K562 (cell line): ENCODE results near the gene TTC19. TPM values are rescaled to one million over a fixed set of nuclear protein-coding genes. Genes with fewer than 3 reads are reported as not detected.
A peak's percentile ranks its signal among the peaks of the same experiment; 100 is the strongest.

ENCODE experiments used
- ARNT ChIP-seq, 2 experiments: fragments of 450-650 bp; IDR thresholded peaks; 2 replicates each; pipeline ENCODE4 v1.6.1; 2016; ENCODE audit warnings: mild to moderate bottlenecking in 1 of 2
- ATF1 ChIP-seq, 2 experiments: fragments of 450-650 bp in 1 of 2; IDR thresholded peaks; 2 replicates each; pipeline ENCODE4 v1.6.1; 2016; ENCODE audit warnings: missing compliant biosample characterization in 1 of 2, missing genetic modification characterization in 1 of 2
- EP300 ChIP-seq: IDR thresholded peaks from 2 replicates; pipeline ENCODE4 v1.6.1; 2012; ENCODE audit warnings: low read length, improper control_type of control experiment
- NCOA6 ChIP-seq: fragments of 450-650 bp; IDR thresholded peaks from 2 replicates; pipeline ENCODE4 v1.6.1; 2017; ENCODE audit warnings: mild to moderate bottlenecking
- NR2F6 ChIP-seq: fragments of 450-650 bp; formaldehyde crosslinking; IDR thresholded peaks from 2 replicates; pipeline ENCODE4 v1.4.0; 2020; ENCODE audit warnings: mild to moderate bottlenecking
- NR4A1 ChIP-seq, 2 experiments: fragments of 250-450 bp in 1 of 2; fragments of 450-650 bp in 1 of 2; sonication (Bioruptor Pico) in 1 of 2; IDR thresholded peaks; 2 replicates each; pipeline versions ENCODE4 v1.4.0 to v1.6.1; 2016 to 2020; ENCODE audit warnings: mild to moderate bottlenecking in 2 of 2, missing compliant biosample characterization in 1 of 2, missing genetic modification characterization in 1 of 2, moderate library complexity in 1 of 2
- PHF8 ChIP-seq: fragments of 200-600 bp; sonication (generic); IDR thresholded peaks from 2 replicates; pipeline ENCODE4 v1.6.1; 2012; ENCODE audit warnings: mixed run types, mild to moderate bottlenecking, inconsistent platforms, low read length, moderate library complexity, borderline replicate concordance
- RBM22 ChIP-seq: fragments of 200-400 bp; formaldehyde crosslinking; IDR thresholded peaks from 2 replicates; pipeline ENCODE4 v1.6.1; 2018; ENCODE audit warnings: low read length, low read depth; ENCODE audit not compliant: poor library complexity, severe bottlenecking
- SOX6 ChIP-seq: fragments of 450-650 bp; IDR thresholded peaks from 2 replicates; pipeline ENCODE4 v1.6.1; 2014; ENCODE audit warnings: mild to moderate bottlenecking
- ZEB2 ChIP-seq: fragments of 450-650 bp; IDR thresholded peaks from 2 replicates; pipeline ENCODE4 v1.6.1; 2016
- ZNF589 ChIP-seq: fragments of 200-800 bp; sonication (Bioruptor generic); IDR thresholded peaks from 2 replicates; pipeline ENCODE4 v1.6.1; 2016; ENCODE audit warnings: low read depth, missing genetic modification characterization, missing compliant biosample characterization
- ZNF707 ChIP-seq: fragments of 250-450 bp; sonication (Bioruptor Pico); conservative IDR thresholded peaks from 2 replicates; pipeline ENCODE4 v1.8.0; 2022; ENCODE audit warnings: inconsistent platforms, mild to moderate bottlenecking, moderate library complexity
- ZNF766 ChIP-seq: fragments of 200-800 bp; sonication (Bioruptor generic); conservative IDR thresholded peaks from 2 replicates; pipeline ENCODE4 v1.6.1; 2016; ENCODE audit warnings: missing genetic modification characterization, missing compliant biosample characterization
- ZSCAN32 ChIP-seq: fragments of 450-650 bp; formaldehyde crosslinking; IDR thresholded peaks from 2 replicates; pipeline ENCODE4 v1.4.0; 2020; ENCODE audit warnings: mild to moderate bottlenecking, moderate library complexity
- polyA plus RNA-seq, 8 experiments: library from polyadenylated mRNA; depleted of rRNA in 4 of 8; stranded (reverse) in 5 of 8; unstranded in 3 of 8; fragments of >200 nt; fragmentation: Nextera tagmentation in 2 of 8; fragmentation: Illumina TruSeq in 1 of 8; extraction: Ambion mirVana in 2 of 8; extraction: Trizol in 1 of 8; gene quantifications; 2 replicates each; pipeline versions ENCODE4 v1.2.1 to v1.2.3, GENCODE V29; 2011 to 2014; ENCODE audit warnings: inconsistent platforms in 1 of 8, missing spikeins in 1 of 8
- total RNA-seq, 7 experiments: library from RNA; depleted of rRNA in 6 of 7; stranded (reverse); fragments of >200 nt in 6 of 7; fragmentation: Illumina TruSeq in 2 of 7; extraction: Trizol in 2 of 7; gene quantifications; 2 replicates each; pipeline versions ENCODE4 v1.2.1 to v1.2.3, GENCODE V29; 2011 to 2021; ENCODE audit warnings: low replicate concordance in 1 of 7
- TF ChIP-seq, protein P1 (sequence below): fragments of 450-650 bp; IDR thresholded peaks from 2 replicates; pipeline ENCODE4 v1.6.1; 2017; ENCODE audit warnings: mild to moderate bottlenecking, moderate library complexity
- TF ChIP-seq, protein P2 (sequence below), 2 experiments: fragments of 450-650 bp in 1 of 2; sonication (generic) in 1 of 2; formaldehyde crosslinking in 1 of 2; IDR thresholded peaks in 1 of 2; conservative IDR thresholded peaks in 1 of 2; 2 replicates each; pipeline versions ENCODE4 v1.6.1 to v1.8.1; 2016 to 2023; ENCODE audit warnings: mild to moderate bottlenecking in 2 of 2, moderate library complexity in 2 of 2, inconsistent platforms in 1 of 2, missing genetic modification reagents in 1 of 2
- TF ChIP-seq, protein P3 (sequence below): fragments of 250-450 bp; sonication (Bioruptor Pico); IDR thresholded peaks from 2 replicates; pipeline ENCODE4 v1.8.0; 2022; ENCODE audit warnings: inconsistent platforms
- TF ChIP-seq, protein P4 (sequence below): fragments of 450-650 bp; IDR thresholded peaks from 2 replicates; pipeline ENCODE4 v1.6.1; 2014; ENCODE audit warnings: low read depth, mild to moderate bottlenecking, moderate library complexity, borderline replicate concordance
- TF ChIP-seq, protein P5 (sequence below): IDR thresholded peaks from 2 replicates; pipeline ENCODE4 v1.6.1; 2012; ENCODE audit warnings: low read depth, low read length, improper control_type of control experiment, borderline replicate concordance

The TTC19 gene
- total and polyA plus RNA-seq, 9 of the 15 experiments (the other 6 are each of a cell fraction or from before 2014, with no cell fraction given) = 8.1 to 60.8 (median 25.3) TPM

DNA sequence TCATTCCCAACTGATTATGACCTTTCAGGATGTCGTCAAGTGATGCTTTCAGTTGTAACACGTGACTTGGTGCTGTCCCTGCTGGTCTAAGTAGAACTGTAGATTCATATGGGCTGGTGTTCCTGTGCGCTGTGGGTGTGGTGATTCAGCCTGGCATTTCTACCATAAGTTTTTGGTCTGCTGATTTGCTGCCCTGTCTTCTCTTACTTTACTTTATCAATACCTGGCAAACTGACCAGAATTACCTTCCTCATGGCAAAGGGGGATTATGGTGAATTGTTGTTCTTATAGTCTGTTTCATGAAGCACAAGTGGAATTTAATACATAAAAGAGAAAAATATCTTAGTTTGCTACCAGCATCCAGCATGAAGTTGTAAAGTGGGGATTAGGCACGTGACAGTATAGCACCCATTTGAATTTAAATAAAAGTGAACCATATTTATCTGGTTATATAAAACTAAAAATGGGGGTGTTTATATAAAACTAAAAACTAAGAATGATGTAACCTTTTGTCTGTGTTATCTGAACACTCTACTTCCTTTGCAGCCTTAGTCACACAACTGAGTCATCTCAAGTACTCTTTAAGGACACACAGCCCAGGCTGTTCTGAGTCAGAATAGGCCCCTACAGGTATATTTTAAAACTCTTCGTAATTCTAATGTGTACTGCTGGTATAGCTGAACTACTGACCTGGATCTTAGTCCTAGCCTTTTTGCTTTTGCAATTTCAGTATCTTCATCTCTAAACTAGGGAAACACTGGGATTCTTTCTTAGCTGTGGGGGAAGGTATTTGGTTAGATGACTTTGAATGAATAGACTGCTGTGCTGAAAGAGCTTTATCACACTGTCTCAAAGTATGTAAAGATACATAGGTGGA lies 28.3 kb downstream of the TTC19 start (continued):
- TF ChIP-seq ZNF589 (CRISPR knock-in tag) = peak; percentile 51; the same call in 1 of the 2 replicates
- TF ChIP-seq, protein P1, sequence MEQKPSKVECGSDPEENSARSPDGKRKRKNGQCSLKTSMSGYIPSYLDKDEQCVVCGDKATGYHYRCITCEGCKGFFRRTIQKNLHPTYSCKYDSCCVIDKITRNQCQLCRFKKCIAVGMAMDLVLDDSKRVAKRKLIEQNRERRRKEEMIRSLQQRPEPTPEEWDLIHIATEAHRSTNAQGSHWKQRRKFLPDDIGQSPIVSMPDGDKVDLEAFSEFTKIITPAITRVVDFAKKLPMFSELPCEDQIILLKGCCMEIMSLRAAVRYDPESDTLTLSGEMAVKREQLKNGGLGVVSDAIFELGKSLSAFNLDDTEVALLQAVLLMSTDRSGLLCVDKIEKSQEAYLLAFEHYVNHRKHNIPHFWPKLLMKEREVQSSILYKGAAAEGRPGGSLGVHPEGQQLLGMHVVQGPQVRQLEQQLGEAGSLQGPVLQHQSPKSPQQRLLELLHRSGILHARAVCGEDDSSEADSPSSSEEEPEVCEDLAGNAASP = peak; percentile 62; the same call in 1 of the 2 replicates
- TF ChIP-seq ZEB2 = peak; percentile 21; the same call in 1 of the 2 replicates
- TF ChIP-seq, protein P2, sequence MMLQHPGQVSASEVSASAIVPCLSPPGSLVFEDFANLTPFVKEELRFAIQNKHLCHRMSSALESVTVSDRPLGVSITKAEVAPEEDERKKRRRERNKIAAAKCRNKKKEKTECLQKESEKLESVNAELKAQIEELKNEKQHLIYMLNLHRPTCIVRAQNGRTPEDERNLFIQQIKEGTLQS (IDR thresholded peaks at IDR 0.05) = peak; percentile 97
- TF ChIP-seq, protein P2 (CRISPR knock-in tag; conservative IDR thresholded peaks at IDR 0.05) = no peak
- peak in 1 of 2 experiments; percentile 23; a peak in 1 of 4 replicates for TF ChIP-seq ARNT (IDR thresholded peaks at IDR 0.05)
- TF ChIP-seq EP300 = peak; percentile 76
- TF ChIP-seq RBM22 = no peak
- no peak for TF ChIP-seq NCOA6
- no peak for TF ChIP-seq ZSCAN32
- TF ChIP-seq ZNF766 (CRISPR knock-in tag) = 0 out of 2 replicates have a peak, but pooled peaks have one; percentile 42
- TF ChIP-seq PHF8 = no peak
- TF ChIP-seq ZNF707 (CRISPR knock-in tag) = no peak
- TF ChIP-seq NR4A1 (CRISPR knock-in tag; IDR thresholded peaks at IDR 0.05) = no peak
- peak; percentile 61; the same call in 1 of the 2 replicates for TF ChIP-seq NR4A1 (tag; IDR thresholded peaks at IDR 0.05)
- TF ChIP-seq, protein P3, sequence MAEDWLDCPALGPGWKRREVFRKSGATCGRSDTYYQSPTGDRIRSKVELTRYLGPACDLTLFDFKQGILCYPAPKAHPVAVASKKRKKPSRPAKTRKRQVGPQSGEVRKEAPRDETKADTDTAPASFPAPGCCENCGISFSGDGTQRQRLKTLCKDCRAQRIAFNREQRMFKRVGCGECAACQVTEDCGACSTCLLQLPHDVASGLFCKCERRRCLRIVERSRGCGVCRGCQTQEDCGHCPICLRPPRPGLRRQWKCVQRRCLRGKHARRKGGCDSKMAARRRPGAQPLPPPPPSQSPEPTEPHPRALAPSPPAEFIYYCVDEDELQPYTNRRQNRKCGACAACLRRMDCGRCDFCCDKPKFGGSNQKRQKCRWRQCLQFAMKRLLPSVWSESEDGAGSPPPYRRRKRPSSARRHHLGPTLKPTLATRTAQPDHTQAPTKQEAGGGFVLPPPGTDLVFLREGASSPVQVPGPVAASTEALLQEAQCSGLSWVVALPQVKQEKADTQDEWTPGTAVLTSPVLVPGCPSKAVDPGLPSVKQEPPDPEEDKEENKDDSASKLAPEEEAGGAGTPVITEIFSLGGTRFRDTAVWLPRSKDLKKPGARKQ (CRISPR knock-in tag) = no peak
- TF ChIP-seq SOX6 = peak; percentile 84
- TF ChIP-seq, protein P4, sequence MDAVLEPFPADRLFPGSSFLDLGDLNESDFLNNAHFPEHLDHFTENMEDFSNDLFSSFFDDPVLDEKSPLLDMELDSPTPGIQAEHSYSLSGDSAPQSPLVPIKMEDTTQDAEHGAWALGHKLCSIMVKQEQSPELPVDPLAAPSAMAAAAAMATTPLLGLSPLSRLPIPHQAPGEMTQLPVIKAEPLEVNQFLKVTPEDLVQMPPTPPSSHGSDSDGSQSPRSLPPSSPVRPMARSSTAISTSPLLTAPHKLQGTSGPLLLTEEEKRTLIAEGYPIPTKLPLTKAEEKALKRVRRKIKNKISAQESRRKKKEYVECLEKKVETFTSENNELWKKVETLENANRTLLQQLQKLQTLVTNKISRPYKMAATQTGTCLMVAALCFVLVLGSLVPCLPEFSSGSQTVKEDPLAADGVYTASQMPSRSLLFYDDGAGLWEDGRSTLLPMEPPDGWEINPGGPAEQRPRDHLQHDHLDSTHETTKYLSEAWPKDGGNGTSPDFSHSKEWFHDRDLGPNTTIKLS = 0 out of 2 replicates have a peak, but pooled peaks have one; percentile 7
- no peak for TF ChIP-seq ATF1 (CRISPR knock-in tag; IDR thresholded peaks at IDR 0.05)
- TF ChIP-seq ATF1 (tag; IDR thresholded peaks at IDR 0.05) = 0 out of 2 replicates have a peak, but pooled peaks have one; percentile 18
- TF ChIP-seq NR2F6 (CRISPR knock-in tag) = no peak
- TF ChIP-seq, protein P5, sequence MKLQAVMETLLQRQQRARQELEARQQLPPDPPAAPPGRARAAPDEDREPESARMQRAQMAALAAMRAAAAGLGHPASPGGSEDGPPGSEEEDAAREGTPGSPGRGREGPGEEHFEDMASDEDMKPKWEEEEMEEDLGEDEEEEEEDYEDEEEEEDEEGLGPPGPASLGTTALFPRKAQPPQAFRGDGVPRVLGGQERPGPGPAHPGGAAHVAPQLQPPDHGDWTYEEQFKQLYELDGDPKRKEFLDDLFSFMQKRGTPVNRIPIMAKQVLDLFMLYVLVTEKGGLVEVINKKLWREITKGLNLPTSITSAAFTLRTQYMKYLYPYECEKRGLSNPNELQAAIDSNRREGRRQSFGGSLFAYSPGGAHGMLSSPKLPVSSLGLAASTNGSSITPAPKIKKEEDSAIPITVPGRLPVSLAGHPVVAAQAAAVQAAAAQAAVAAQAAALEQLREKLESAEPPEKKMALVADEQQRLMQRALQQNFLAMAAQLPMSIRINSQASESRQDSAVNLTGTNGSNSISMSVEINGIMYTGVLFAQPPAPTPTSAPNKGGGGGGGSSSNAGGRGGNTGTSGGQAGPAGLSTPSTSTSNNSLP = peak; percentile 67
